ENCODE measurements around the gene ATP6V1D.

DNA sequence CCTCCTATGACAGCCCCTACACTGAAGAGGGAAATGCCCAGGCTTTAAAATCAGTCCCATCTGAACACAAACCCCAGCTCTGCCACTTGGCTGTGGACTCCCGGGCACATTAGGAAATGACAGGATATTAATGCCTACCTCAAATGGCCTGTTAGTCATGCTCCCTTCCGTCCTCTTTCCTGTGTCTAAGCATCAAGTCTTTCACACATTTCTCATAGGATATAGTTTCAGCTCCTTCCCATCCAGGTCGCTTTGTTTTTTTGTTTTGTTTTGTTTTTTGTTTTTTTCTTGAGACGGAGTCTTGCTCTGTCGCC is 36.2 kb upstream of the ATP6V1D start:
- TF ChIP-seq, protein P1, sequence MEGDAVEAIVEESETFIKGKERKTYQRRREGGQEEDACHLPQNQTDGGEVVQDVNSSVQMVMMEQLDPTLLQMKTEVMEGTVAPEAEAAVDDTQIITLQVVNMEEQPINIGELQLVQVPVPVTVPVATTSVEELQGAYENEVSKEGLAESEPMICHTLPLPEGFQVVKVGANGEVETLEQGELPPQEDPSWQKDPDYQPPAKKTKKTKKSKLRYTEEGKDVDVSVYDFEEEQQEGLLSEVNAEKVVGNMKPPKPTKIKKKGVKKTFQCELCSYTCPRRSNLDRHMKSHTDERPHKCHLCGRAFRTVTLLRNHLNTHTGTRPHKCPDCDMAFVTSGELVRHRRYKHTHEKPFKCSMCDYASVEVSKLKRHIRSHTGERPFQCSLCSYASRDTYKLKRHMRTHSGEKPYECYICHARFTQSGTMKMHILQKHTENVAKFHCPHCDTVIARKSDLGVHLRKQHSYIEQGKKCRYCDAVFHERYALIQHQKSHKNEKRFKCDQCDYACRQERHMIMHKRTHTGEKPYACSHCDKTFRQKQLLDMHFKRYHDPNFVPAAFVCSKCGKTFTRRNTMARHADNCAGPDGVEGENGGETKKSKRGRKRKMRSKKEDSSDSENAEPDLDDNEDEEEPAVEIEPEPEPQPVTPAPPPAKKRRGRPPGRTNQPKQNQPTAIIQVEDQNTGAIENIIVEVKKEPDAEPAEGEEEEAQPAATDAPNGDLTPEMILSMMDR (conservative IDR thresholded peaks at IDR 0.05; ENCODE audit: low read depth, low read length): no peak
- TF ChIP-seq EZH2phosphoT487 (IDR thresholded peaks at IDR 0.05; ENCODE audit: borderline replicate concordance, low read length) (no peak), EZH2 (IDR thresholded peaks at IDR 0.05; ENCODE audit: low read length, unreplicated experiment) (no peak)

Data from PC-3 (cell line).